ENCODE data around the gene PIP4K2B. TPM values are rescaled to one million over a fixed set of nuclear protein-coding genes. Genes with fewer than 3 reads are reported as not detected.
"Not testable (repeated sequence)": the region's sequence is repeated elsewhere in the genome, so short reads cannot be mapped to it uniquely, and the experiment has no call there.

Gene PIP4K2B
- total and polyA plus RNA-seq, 2 experiments from 2014 or later, result 12.8 to 65.8 TPM

- TF ChIP-seq EZH2 (IDR thresholded peaks at IDR 0.05; ENCODE audit: insufficient read depth, poor library complexity, severe bottlenecking) (no peak), EZH2phosphoT487 (IDR thresholded peaks at IDR 0.05; ENCODE audit: insufficient read depth, low read depth) (no peak)
- peaks cover 18% of the 10 kb centered on the region; the same call in 1 of the 2 replicates for H3K4me1 ChIP-seq (ENCODE audit: insufficient read depth)
These were observed 69.9 kb downstream of the PIP4K2B start for GRCh38 chr17:38729368-38729885.

DNA sequence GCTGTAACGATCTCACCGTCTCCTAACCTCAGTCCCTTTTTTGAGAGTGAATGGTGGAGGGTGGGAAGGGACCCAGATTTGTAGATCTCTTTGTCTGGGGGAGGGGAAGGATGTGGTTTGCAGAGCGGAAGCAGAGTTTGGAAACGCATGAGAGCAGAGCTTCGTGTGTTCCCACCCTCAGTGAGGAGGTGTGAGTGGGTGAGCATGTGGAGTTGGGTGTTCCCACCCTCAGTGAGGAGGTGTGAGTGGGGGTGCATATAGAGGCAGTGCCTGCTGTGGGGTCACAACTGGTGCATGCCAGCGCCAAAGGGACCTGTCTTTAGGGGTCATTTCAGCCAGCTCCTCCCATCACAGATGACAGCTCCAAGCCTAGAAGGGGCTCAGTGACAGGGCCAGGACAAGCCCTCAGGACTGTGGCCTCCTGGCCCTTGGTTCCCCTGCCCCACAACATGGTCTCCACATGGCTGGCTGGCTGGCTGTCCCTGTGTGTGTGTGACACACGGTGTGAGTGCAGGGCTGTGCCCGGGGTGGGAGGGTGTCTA is 71.0 kb downstream of the PIP4K2B start:
- H3F3A ChIP-seq (ENCODE audit: insufficient read depth), result peaks cover 26% of the 10 kb centered on the region
- WGBS, 2 experiments (ENCODE audit: low coverage in 1 of 2, low lambda C conversion rate in 2 of 2, missing lambda C conversion rate in 2 of 2), result 69 to 71% methylated on average over 8 of the region's 8 CpGs
- no peak overlapping the region for H3K27ac ChIP-seq
- H3K27me3 ChIP-seq (replicated peaks; ENCODE audit: insufficient read depth), result no peaks in the 10 kb centered on the region
- H3K9me3 ChIP-seq (ENCODE audit: low read depth), result no peaks in the 10 kb centered on the region
- H3K4me3 ChIP-seq, result no peak overlapping the region
- H3K79me2 ChIP-seq (ENCODE audit: insufficient read depth), result peaks cover 10% of the 10 kb centered on the region
- no peaks in the 10 kb centered on the region for H3K36me3 ChIP-seq (ENCODE audit: low read depth)
- no peak overlapping the region for H3K4me2 ChIP-seq (ENCODE audit: unreplicated experiment)
- DNase-seq, result no peak
- no peaks in the 10 kb centered on the region for H4K20me1 ChIP-seq (ENCODE audit: insufficient read depth)
- H2AFZ ChIP-seq, result no peak overlapping the region
- peaks cover 18% of the 10 kb centered on the region; the same call in 1 of the 2 replicates for H3K4me1 ChIP-seq (ENCODE audit: insufficient read depth)
- TF ChIP-seq EZH2phosphoT487 (IDR thresholded peaks at IDR 0.05; ENCODE audit: insufficient read depth, low read depth), result no peak
- no peak for TF ChIP-seq EZH2 (IDR thresholded peaks at IDR 0.05; ENCODE audit: insufficient read depth, poor library complexity, severe bottlenecking)
- no peak overlapping the region for H3K9ac ChIP-seq
- in situ Hi-C loops (cut with MboI), result no loop called here
- H3K9me2 ChIP-seq (ENCODE audit: insufficient read depth), result no peaks in the 10 kb centered on the region

More at GRCh38 chr17:38729368-38729885, 69.9 kb downstream of the PIP4K2B start:
- H3K9me3 ChIP-seq (ENCODE audit: low read depth), result no peaks in the 10 kb centered on the region
- no peaks in the 10 kb centered on the region for H3K9me2 ChIP-seq (ENCODE audit: insufficient read depth)
- H3K27ac ChIP-seq, result peak overlapping the region; percentile 35
- peak overlapping the region; percentile 99 for H3K4me3 ChIP-seq
- WGBS, 2 experiments (ENCODE audit: low coverage in 1 of 2, low lambda C conversion rate in 2 of 2, missing lambda C conversion rate in 2 of 2), result 22 to 23% methylated on average over 14 of the region's 14 CpGs
- H4K20me1 ChIP-seq (ENCODE audit: insufficient read depth), result no peaks in the 10 kb centered on the region
- H3K36me3 ChIP-seq (ENCODE audit: low read depth), result no peaks in the 10 kb centered on the region
- H3K9ac ChIP-seq, result peak overlapping the region; percentile 79
- in situ Hi-C loops (cut with MboI), result no loop called here
- no peaks in the 10 kb centered on the region for H3K27me3 ChIP-seq (replicated peaks; ENCODE audit: insufficient read depth)
- peak overlapping the region; percentile 81 for H3K4me2 ChIP-seq (ENCODE audit: unreplicated experiment)
- no peak for DNase-seq
- H2AFZ ChIP-seq, result peak overlapping the region; percentile 77
- peaks cover 10% of the 10 kb centered on the region for H3K79me2 ChIP-seq (ENCODE audit: insufficient read depth)
- H3F3A ChIP-seq (ENCODE audit: insufficient read depth), result peaks cover 31% of the 10 kb centered on the region

DNA sequence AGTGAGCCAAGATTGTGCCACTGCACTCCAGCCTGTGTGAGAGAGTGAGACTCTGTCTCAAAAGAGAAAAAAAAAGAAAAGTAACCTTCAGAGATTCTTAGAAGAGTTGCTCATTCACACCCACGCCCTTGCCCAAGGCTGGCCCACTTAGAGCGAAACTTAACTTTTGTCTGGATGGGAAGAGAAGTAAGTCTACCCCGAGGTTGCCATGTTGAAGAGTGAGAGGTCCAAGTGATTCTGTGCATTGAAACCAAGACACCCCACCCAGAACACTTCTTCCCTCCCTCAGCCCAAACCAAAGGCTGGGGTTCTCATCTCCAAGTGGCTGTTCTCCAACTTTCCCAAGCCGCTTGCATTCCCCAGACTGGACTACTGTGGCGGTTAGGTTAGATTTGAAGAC is 71.6 kb downstream of the PIP4K2B start:
- Histone ChIP-seq H3K27me3 (replicated peaks; ENCODE audit: insufficient read depth) (no peaks in the 10 kb centered on the region), H3K9me2 (ENCODE audit: insufficient read depth) (no peaks in the 10 kb centered on the region), H3K27ac (no peak overlapping the region), H3K9me3 (ENCODE audit: low read depth) (no peaks in the 10 kb centered on the region), H3K79me2 (ENCODE audit: insufficient read depth) (peaks cover 10% of the 10 kb centered on the region), H3K36me3 (ENCODE audit: low read depth) (no peaks in the 10 kb centered on the region), H3K4me3 (no peak overlapping the region), H4K20me1 (ENCODE audit: insufficient read depth) (no peaks in the 10 kb centered on the region), H3K4me2 (ENCODE audit: unreplicated experiment) (no peak overlapping the region), H3K9ac (no peak overlapping the region), H2AFZ (no peak overlapping the region), H3F3A (ENCODE audit: insufficient read depth) (peaks cover 26% of the 10 kb centered on the region), H3K4me1 (ENCODE audit: insufficient read depth) (peaks cover 18% of the 10 kb centered on the region; the same call in 1 of the 2 replicates)
- 84 to 88% methylated on average over 5 of the region's 5 CpGs for WGBS, 2 experiments (ENCODE audit: low coverage in 1 of 2, low lambda C conversion rate in 2 of 2, missing lambda C conversion rate in 2 of 2)
- in situ Hi-C loops (cut with MboI), result no loop called here
- DNase-seq, result peak; percentile 40
- no peak for TF ChIP-seq EZH2phosphoT487 (IDR thresholded peaks at IDR 0.05; ENCODE audit: insufficient read depth, low read depth)
- TF ChIP-seq EZH2 (IDR thresholded peaks at IDR 0.05; ENCODE audit: insufficient read depth, poor library complexity, severe bottlenecking), result no peak

DNA sequence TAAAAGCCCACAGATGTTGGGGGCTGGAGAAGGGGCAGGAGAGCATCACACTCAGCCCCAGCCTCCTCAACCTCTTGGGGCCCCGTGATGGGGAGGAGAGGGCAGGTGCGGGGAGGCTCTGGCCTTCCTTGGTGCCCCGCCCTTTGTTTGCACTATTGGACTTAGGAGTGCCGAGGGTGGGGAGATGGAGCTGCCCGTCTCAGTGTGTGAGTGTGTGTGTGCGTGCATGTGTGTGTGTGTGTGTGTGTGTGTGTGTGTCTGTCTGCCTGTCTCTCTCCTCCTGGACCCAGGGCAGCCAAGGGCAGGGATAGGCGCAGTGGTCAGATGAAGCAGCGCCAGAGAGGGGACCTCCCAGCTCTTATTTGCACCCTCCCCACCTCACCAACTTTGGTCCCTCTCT is 73.2 kb downstream of the PIP4K2B start:
- WGBS, 2 experiments (ENCODE audit: low coverage in 1 of 2, low lambda C conversion rate in 2 of 2, missing lambda C conversion rate in 2 of 2), result 86 to 91% methylated on average over 8 of the region's 8 CpGs
- H4K20me1 ChIP-seq (ENCODE audit: insufficient read depth); H3K36me3 ChIP-seq (ENCODE audit: low read depth); H3K27ac ChIP-seq; H3K79me2 ChIP-seq (ENCODE audit: insufficient read depth); in situ Hi-C loops (cut with MboI); H3K4me3 ChIP-seq; H3K27me3 ChIP-seq (replicated peaks; ENCODE audit: insufficient read depth); H3K4me2 ChIP-seq (ENCODE audit: unreplicated experiment); DNase-seq; H3K9ac ChIP-seq; H3K9me2 ChIP-seq (ENCODE audit: insufficient read depth); H3K9me3 ChIP-seq (ENCODE audit: low read depth); H2AFZ ChIP-seq: not testable (repeated sequence)
- peaks cover 10% of the 10 kb centered on the region; the same call in 1 of the 2 replicates for H3K4me1 ChIP-seq (ENCODE audit: insufficient read depth)
- H3F3A ChIP-seq (ENCODE audit: insufficient read depth), result peaks cover 21% of the 10 kb centered on the region

All from GM23248 (cell line).